Measurements from ENCODE around the gene TIMM23. TPM values are rescaled to one million over a fixed set of nuclear protein-coding genes. Genes with fewer than 3 reads are reported as not detected.

TIMM23 gene
- total and polyA plus RNA-seq, 2 of the 4 experiments (the other 2 are of a cell fraction): 82.4 to 86.2 TPM

- Histone ChIP-seq H3K14ac (replicated peaks; ENCODE audit: low read depth, low read length) (no peak overlapping the region), H3K23ac (ENCODE audit: low read depth, low read length) (no peak overlapping the region), H2BK5ac (ENCODE audit: low read depth, low read length, poor library complexity, severe bottlenecking) (no peak overlapping the region), H2AK9ac (replicated peaks; ENCODE audit: low read depth, low read length, poor library complexity) (no peak overlapping the region), H3K56ac (ENCODE audit: extremely low read depth, insufficient read depth, low read length) (no peak overlapping the region), H2BK15ac (ENCODE audit: low read depth, low read length) (no peak overlapping the region), H3K9me3 (ENCODE audit: control insufficient read depth, insufficient read depth, low read length) (no peaks in the 10 kb centered on the region), H3K9me1 (ENCODE audit: insufficient read depth, low read length) (no peaks in the 10 kb centered on the region), H4K8ac (ENCODE audit: low read depth in 2 of 2, low read length in 2 of 2) (no peak overlapping the region), H2BK120ac (ENCODE audit: low read depth, low read length) (no peak overlapping the region), H4K91ac (ENCODE audit: insufficient read depth, low read depth, low read length) (no peak overlapping the region), H3K27me3 (ENCODE audit: control insufficient read depth, insufficient read depth, low read length) (no peaks in the 10 kb centered on the region), H3K27ac (ENCODE audit: insufficient read depth, low read length) (no peak overlapping the region), H3K4me2 (ENCODE audit: low read depth, low read length) (no peak overlapping the region), H3K9ac (ENCODE audit: low read depth, low read length) (no peak overlapping the region), H3K36me3 (ENCODE audit: control insufficient read depth, insufficient read depth, low read length) (peaks cover 38% of the 10 kb centered on the region), H2BK20ac (ENCODE audit: low read depth, low read length) (no peak overlapping the region), H3K4me1 (ENCODE audit: control insufficient read depth, insufficient read depth, low read length) (no peaks in the 10 kb centered on the region), H3K4ac (ENCODE audit: low read depth, low read length) (no peak overlapping the region), H2AK5ac (ENCODE audit: low read depth, low read length) (no peak overlapping the region), H4K5ac (ENCODE audit: low read depth, low read length) (no peak overlapping the region), H3K79me1 (ENCODE audit: low read depth in 1 of 2, low read length in 2 of 2) (peaks cover 22 to 40% of the 10 kb centered on the region in 2 experiments), H4K20me1 (ENCODE audit: insufficient read depth, low read length) (no peaks in the 10 kb centered on the region), H3K18ac (ENCODE audit: low read depth, low read length) (no peak overlapping the region), H3K4me3 (ENCODE audit: insufficient read depth, low read depth, low read length) (no peak overlapping the region), H2AFZ (replicated peaks; ENCODE audit: low read length, poor library complexity) (no peak overlapping the region)
- TF ChIP-seq ELK1 (IDR thresholded peaks at IDR 0.05; ENCODE audit: borderline replicate concordance, low read depth, low read length): no peak
- TF ChIP-seq NFE2L2 (IDR thresholded peaks at IDR 0.05; ENCODE audit: low read depth, low read length): no peak
- TF ChIP-seq MAFK (IDR thresholded peaks at IDR 0.05; ENCODE audit: low read depth, low read length): no peak
- TF ChIP-seq RFX5 (IDR thresholded peaks at IDR 0.05; ENCODE audit: low read depth, low read length): no peak
- TF ChIP-seq POLR2A (IDR thresholded peaks at IDR 0.05; ENCODE audit: low read depth, low read length): no peak
- no peak for TF ChIP-seq RCOR1 (IDR thresholded peaks at IDR 0.05; ENCODE audit: insufficient replicate concordance, low read length)
- no peak for TF ChIP-seq BHLHE40 (IDR thresholded peaks at IDR 0.05; ENCODE audit: low read depth, low read length)
- TF ChIP-seq RAD21 (IDR thresholded peaks at IDR 0.05; ENCODE audit: low read length): no peak
- no peak for TF ChIP-seq MXI1 (IDR thresholded peaks at IDR 0.05; ENCODE audit: borderline replicate concordance, low read depth, low read length)
- no peak for TF ChIP-seq CHD1 (IDR thresholded peaks at IDR 0.05; ENCODE audit: low read depth, low read length)
- TF ChIP-seq FOS (IDR thresholded peaks at IDR 0.05; ENCODE audit: low read depth, low read length): no peak
- TF ChIP-seq CEBPB (IDR thresholded peaks at IDR 0.05; ENCODE audit: low read depth, low read length): no peak
- TF ChIP-seq CTCF (conservative IDR thresholded peaks at IDR 0.05; ENCODE audit: low read depth, low read length): no peak
- no peak for TF ChIP-seq SMC3 (IDR thresholded peaks at IDR 0.05; ENCODE audit: low read depth, low read length)
- no peak for TF ChIP-seq MAZ (IDR thresholded peaks at IDR 0.05; ENCODE audit: borderline replicate concordance, low read depth, low read length)
- TF ChIP-seq, protein P1, sequence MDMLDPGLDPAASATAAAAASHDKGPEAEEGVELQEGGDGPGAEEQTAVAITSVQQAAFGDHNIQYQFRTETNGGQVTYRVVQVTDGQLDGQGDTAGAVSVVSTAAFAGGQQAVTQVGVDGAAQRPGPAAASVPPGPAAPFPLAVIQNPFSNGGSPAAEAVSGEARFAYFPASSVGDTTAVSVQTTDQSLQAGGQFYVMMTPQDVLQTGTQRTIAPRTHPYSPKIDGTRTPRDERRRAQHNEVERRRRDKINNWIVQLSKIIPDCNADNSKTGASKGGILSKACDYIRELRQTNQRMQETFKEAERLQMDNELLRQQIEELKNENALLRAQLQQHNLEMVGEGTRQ (IDR thresholded peaks at IDR 0.05; ENCODE audit: low read depth, low read length): no peak
- dilution Hi-C loops (cut with HindIII; ENCODE audit: low sequenced_read_pairs, unreplicated experiment): no loop called here
- no TSS peak for BruUV-seq (replicated peaks)
- DNase-seq (no peak), ATAC-seq (ENCODE audit: low read depth) (no peak)
- POLR2A ChIA-PET (ENCODE audit: unreplicated experiment): no interaction called here
- intact Hi-C loops (cut with micrococcal nuclease): no loop called here
- CTCF ChIA-PET: no interaction called here
- in situ Hi-C loops (cut with MboI; ENCODE audit: low sequenced_read_pairs): loop anchor here (25.0 kb wide), 1 partner anchor 1013 kb away; the partner anchor contains the start of gene DEPP1
- WGBS, 2 experiments (ENCODE audit: extremely low coverage in 2 of 2, insufficient read length in 1 of 2): no CpG with 5 or more reads among the region's 1 CpG
Observed at GRCh38 chr10:46000538-46000937, 28.2 kb downstream of the TIMM23 start.
